Coronary artery (tissue), 2 donors: ENCODE measurements around the gene PIGW.

ENCODE experiments used
- DNase-seq: peaks from one replicate; pipeline ENCODE4 v3.0.0-alpha.2; 2017; ENCODE audit warnings: low spot score
- H3K27ac ChIP-seq, 2 donors: fragments of 200-600 bp; sonication (generic); one replicate each; pipeline ENCODE4 v1.5.1; 2016 to 2019
- H3K4me3 ChIP-seq: fragments of 200-600 bp; sonication (generic); 2 replicates; pipeline ENCODE4 v1.5.1; 2016; ENCODE audit warnings: mild to moderate bottlenecking, moderate library complexity
- TF ChIP-seq, protein P1 (sequence below): fragments of 200-600 bp; sonication (generic); IDR thresholded peaks from one replicate; pipeline ENCODE4 v1.5.1; 2019; ENCODE audit warnings: antibody characterized with exemption

PIGW gene

GRCh38 chr17:36524428-36524876 is 10.3 kb upstream of the PIGW start:
- no peak for DNase-seq
- TF ChIP-seq, protein P1, sequence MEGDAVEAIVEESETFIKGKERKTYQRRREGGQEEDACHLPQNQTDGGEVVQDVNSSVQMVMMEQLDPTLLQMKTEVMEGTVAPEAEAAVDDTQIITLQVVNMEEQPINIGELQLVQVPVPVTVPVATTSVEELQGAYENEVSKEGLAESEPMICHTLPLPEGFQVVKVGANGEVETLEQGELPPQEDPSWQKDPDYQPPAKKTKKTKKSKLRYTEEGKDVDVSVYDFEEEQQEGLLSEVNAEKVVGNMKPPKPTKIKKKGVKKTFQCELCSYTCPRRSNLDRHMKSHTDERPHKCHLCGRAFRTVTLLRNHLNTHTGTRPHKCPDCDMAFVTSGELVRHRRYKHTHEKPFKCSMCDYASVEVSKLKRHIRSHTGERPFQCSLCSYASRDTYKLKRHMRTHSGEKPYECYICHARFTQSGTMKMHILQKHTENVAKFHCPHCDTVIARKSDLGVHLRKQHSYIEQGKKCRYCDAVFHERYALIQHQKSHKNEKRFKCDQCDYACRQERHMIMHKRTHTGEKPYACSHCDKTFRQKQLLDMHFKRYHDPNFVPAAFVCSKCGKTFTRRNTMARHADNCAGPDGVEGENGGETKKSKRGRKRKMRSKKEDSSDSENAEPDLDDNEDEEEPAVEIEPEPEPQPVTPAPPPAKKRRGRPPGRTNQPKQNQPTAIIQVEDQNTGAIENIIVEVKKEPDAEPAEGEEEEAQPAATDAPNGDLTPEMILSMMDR = no peak
- Histone ChIP-seq H3K27ac (no peak overlapping the region), H3K4me3 (no peak overlapping the region)

DNA sequence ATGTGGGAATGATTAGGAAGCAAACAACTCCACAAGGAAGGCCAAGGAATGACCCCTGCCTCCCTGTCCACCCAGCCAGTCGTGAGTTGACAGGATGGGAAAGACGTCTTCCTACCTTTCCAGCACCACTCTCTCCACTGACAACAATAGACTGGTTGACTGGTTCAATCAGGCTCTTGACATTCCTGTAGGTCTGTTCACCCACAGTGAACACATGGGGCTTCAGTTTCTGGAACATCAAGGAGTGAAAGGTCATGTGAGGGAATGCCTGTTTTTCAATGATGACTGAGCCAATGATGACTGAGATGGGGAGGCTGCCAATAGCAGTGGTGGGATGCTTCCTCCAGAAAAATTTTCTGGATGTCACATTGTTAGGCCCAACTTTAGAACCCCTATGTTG is 9.7 kb upstream of the PIGW start:
- TF ChIP-seq, protein P1 = no peak
- H3K4me3 ChIP-seq = no peak overlapping the region
- no peak overlapping the region for H3K27ac ChIP-seq
- no peak for DNase-seq

DNA sequence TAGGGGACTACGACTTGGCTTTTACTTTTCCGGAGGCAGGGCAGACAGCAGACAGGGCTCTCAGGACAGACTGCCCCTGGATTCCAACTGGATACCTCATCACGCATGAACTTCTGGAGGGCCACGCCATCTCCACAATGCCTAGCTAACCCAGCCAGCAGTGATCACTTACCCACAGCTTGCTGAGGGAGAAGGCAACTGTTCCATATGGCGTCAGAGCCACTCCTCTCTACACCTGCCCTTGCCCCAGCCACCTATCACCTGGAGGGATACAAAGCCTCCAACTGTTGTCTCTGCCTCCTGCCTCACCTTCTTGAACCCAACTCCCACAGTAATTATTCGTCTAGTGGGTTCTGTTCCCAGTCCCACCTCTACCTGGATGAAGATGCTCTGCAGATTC is 8.9 kb upstream of the PIGW start:
- Histone ChIP-seq H3K4me3 (no peak overlapping the region), H3K27ac (no peak overlapping the region)
- no peak for DNase-seq
- TF ChIP-seq, protein P1 = no peak

GRCh38 chr17:36527621-36528250 is 7.1 kb upstream of the PIGW start:
- H3K4me3 ChIP-seq = no peak overlapping the region
- DNase-seq = no peak
- TF ChIP-seq, protein P1 = no peak
- H3K27ac ChIP-seq = no peak overlapping the region

DNA sequence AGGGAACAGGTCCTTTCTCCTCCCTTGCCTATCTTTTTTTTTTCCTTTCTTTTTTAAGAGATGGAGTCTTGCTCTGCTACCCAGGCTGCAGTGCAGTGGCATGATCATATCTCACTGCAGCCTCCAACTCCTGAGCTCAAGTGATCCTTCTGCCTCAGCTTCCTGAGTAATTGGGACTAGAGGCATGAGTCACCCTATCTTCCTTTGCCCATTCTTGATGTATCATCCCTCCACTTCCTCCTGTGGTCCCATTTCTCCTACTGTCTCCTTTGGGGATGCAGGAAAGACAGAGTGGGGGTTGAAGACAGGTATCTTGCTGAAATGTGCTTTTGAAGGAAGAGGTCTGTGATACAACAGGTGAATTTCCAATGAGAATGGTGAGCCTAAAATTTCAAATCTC is 5.7 kb upstream of the PIGW start:
- Histone ChIP-seq H3K4me3 (no peak overlapping the region), H3K27ac (no peak overlapping the region)
- TF ChIP-seq, protein P1 = no peak
- no peak for DNase-seq

- TF ChIP-seq, protein P1 = no peak
- Histone ChIP-seq H3K4me3 (no peak overlapping the region), H3K27ac (no peak overlapping the region)
- no peak for DNase-seq
These were observed 2.3 kb upstream of the PIGW start for GRCh38 chr17:36532435-36532975.
